ENCODE results near the gene MOBP. TPM values are rescaled to one million over a fixed set of nuclear protein-coding genes. Genes with fewer than 3 reads are reported as not detected.
A peak's percentile ranks its signal among the peaks of the same experiment; 100 is the strongest.

Gene MOBP
- total and polyA plus RNA-seq, 2 experiments from 2014 or later, result not detected

GRCh38 chr3:39468108-39468436, 592 bp downstream of the MOBP start:
- H3K9me3 Mint-ChIP-seq, result no peaks in the 10 kb centered on the region
- H3K27me3 Mint-ChIP-seq (ENCODE audit: insufficient read depth, low read depth, poor library complexity), result peaks cover 8% of the 10 kb centered on the region
- Histone ChIP-seq H3F3A (replicated peaks; ENCODE audit: low read depth) (no peaks in the 10 kb centered on the region), H3K27me3 (ENCODE audit: insufficient read depth) (no peaks in the 10 kb centered on the region), H3K27ac (ENCODE audit: low read depth) (no peak overlapping the region), H3K4me3 (no peak overlapping the region), H4K20me1 (replicated peaks; ENCODE audit: insufficient read depth) (no peaks in the 10 kb centered on the region), H2AFZ (no peak overlapping the region), H3K79me2 (replicated peaks; ENCODE audit: insufficient read depth) (no peaks in the 10 kb centered on the region), H3K36me3 (ENCODE audit: insufficient read depth) (no peaks in the 10 kb centered on the region), H3K4me2 (no peak overlapping the region), H3K9me2 (ENCODE audit: insufficient read depth) (peaks cover 4% of the 10 kb centered on the region), H3K4me1 (ENCODE audit: insufficient read depth) (peaks cover 10% of the 10 kb centered on the region; the same call in 1 of the 2 replicates)
- no peak overlapping the region for H3K27ac Mint-ChIP-seq
- H3K36me3 Mint-ChIP-seq (ENCODE audit: low read depth), result peaks cover 2% of the 10 kb centered on the region; the same call in 1 of the 3 replicates
- peaks cover 15% of the 10 kb centered on the region for H3K4me1 Mint-ChIP-seq
- TF ChIP-seq NANOG (IDR thresholded peaks at IDR 0.05; ENCODE audit: borderline replicate concordance), result no peak
- TF ChIP-seq, protein P1, sequence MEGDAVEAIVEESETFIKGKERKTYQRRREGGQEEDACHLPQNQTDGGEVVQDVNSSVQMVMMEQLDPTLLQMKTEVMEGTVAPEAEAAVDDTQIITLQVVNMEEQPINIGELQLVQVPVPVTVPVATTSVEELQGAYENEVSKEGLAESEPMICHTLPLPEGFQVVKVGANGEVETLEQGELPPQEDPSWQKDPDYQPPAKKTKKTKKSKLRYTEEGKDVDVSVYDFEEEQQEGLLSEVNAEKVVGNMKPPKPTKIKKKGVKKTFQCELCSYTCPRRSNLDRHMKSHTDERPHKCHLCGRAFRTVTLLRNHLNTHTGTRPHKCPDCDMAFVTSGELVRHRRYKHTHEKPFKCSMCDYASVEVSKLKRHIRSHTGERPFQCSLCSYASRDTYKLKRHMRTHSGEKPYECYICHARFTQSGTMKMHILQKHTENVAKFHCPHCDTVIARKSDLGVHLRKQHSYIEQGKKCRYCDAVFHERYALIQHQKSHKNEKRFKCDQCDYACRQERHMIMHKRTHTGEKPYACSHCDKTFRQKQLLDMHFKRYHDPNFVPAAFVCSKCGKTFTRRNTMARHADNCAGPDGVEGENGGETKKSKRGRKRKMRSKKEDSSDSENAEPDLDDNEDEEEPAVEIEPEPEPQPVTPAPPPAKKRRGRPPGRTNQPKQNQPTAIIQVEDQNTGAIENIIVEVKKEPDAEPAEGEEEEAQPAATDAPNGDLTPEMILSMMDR (conservative IDR thresholded peaks at IDR 0.05; ENCODE audit: low read depth in 2 of 2), result peak; percentile 42 to 62
- DNase-seq (ENCODE audit: low spot score) (peak; percentile 32), ATAC-seq (peak; percentile 22; the same call in 2 of the 3 replicates)
- H3K4me3 Mint-ChIP-seq, result no peak overlapping the region

GRCh38 chr3:39469258-39469657, 1.8 kb downstream of the MOBP start:
- no peak for TF ChIP-seq EZH2 (IDR thresholded peaks at IDR 0.05; ENCODE audit: low read depth, unreplicated experiment)
- TF ChIP-seq NANOG (IDR thresholded peaks at IDR 0.05; ENCODE audit: borderline replicate concordance), result no peak
- TF ChIP-seq STAT1 (IDR thresholded peaks at IDR 0.05; ENCODE audit: unreplicated experiment), result no peak
- TF ChIP-seq CREB1 (CRISPR knock-in tag; IDR thresholded peaks at IDR 0.05; ENCODE audit: low read depth), result no peak
- TF ChIP-seq, protein P2, sequence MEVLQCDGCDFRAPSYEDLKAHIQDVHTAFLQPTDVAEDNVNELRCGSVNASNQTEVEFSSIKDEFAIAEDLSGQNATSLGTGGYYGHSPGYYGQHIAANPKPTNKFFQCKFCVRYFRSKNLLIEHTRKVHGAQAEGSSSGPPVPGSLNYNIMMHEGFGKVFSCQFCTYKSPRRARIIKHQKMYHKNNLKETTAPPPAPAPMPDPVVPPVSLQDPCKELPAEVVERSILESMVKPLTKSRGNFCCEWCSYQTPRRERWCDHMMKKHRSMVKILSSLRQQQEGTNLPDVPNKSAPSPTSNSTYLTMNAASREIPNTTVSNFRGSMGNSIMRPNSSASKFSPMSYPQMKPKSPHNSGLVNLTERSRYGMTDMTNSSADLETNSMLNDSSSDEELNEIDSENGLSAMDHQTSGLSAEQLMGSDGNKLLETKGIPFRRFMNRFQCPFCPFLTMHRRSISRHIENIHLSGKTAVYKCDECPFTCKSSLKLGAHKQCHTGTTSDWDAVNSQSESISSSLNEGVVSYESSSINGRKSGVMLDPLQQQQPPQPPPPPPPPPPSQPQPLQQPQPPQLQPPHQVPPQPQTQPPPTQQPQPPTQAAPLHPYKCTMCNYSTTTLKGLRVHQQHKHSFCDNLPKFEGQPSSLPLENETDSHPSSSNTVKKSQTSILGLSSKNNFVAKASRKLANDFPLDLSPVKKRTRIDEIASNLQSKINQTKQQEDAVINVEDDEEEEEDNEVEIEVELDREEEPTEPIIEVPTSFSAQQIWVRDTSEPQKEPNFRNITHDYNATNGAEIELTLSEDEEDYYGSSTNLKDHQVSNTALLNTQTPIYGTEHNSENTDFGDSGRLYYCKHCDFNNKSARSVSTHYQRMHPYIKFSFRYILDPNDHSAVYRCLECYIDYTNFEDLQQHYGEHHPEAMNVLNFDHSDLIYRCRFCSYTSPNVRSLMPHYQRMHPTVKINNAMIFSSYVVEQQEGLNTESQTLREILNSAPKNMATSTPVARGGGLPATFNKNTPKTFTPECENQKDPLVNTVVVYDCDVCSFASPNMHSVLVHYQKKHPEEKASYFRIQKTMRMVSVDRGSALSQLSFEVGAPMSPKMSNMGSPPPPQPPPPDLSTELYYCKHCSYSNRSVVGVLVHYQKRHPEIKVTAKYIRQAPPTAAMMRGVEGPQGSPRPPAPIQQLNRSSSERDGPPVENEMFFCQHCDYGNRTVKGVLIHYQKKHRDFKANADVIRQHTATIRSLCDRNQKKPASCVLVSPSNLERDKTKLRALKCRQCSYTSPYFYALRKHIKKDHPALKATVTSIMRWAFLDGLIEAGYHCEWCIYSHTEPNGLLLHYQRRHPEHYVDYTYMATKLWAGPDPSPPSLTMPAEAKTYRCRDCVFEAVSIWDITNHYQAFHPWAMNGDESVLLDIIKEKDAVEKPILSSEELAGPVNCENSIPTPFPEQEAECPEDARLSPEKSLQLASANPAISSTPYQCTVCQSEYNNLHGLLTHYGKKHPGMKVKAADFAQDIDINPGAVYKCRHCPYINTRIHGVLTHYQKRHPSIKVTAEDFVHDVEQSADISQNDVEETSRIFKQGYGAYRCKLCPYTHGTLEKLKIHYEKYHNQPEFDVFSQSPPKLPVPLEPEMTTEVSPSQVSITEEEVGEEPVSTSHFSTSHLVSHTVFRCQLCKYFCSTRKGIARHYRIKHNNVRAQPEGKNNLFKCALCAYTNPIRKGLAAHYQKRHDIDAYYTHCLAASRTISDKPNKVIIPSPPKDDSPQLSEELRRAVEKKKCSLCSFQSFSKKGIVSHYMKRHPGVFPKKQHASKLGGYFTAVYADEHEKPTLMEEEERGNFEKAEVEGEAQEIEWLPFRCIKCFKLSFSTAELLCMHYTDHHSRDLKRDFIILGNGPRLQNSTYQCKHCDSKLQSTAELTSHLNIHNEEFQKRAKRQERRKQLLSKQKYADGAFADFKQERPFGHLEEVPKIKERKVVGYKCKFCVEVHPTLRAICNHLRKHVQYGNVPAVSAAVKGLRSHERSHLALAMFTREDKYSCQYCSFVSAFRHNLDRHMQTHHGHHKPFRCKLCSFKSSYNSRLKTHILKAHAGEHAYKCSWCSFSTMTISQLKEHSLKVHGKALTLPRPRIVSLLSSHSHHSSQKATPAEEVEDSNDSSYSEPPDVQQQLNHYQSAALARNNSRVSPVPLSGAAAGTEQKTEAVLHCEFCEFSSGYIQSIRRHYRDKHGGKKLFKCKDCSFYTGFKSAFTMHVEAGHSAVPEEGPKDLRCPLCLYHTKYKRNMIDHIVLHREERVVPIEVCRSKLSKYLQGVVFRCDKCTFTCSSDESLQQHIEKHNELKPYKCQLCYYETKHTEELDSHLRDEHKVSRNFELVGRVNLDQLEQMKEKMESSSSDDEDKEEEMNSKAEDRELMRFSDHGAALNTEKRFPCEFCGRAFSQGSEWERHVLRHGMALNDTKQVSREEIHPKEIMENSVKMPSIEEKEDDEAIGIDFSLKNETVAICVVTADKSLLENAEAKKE (CRISPR knock-in tag; IDR thresholded peaks at IDR 0.05), result no peak
- TF ChIP-seq EZH2phosphoT487 (IDR thresholded peaks at IDR 0.05; ENCODE audit: unreplicated experiment), result no peak
- TF ChIP-seq, protein P1 (conservative IDR thresholded peaks at IDR 0.05; ENCODE audit: low read depth in 2 of 2), result no peak
- TF ChIP-seq ZNF331 (CRISPR knock-in tag; IDR thresholded peaks at IDR 0.05; ENCODE audit: low read depth), result no peak
- no peak for TF ChIP-seq POLR2AphosphoS5 (IDR thresholded peaks at IDR 0.05; ENCODE audit: low read depth)
- no peak for TF ChIP-seq ETS1 (IDR thresholded peaks at IDR 0.05)
- H3K4me1 Mint-ChIP-seq, result peaks cover 23% of the 10 kb centered on the region
- DNase-seq (ENCODE audit: low spot score), result no peak
- Histone ChIP-seq H3K79me2 (replicated peaks; ENCODE audit: insufficient read depth) (no peaks in the 10 kb centered on the region), H3F3A (replicated peaks; ENCODE audit: low read depth) (no peaks in the 10 kb centered on the region), H3K4me3 (no peak overlapping the region), H3K36me3 (ENCODE audit: insufficient read depth) (no peaks in the 10 kb centered on the region), H2AFZ (no peak overlapping the region), H3K27ac (ENCODE audit: low read depth) (no peak overlapping the region), H3K27me3 (ENCODE audit: insufficient read depth) (no peaks in the 10 kb centered on the region), H4K20me1 (replicated peaks; ENCODE audit: insufficient read depth) (no peaks in the 10 kb centered on the region), H3K4me1 (ENCODE audit: insufficient read depth) (peaks cover 20% of the 10 kb centered on the region; the same call in 1 of the 2 replicates), H3K9me2 (ENCODE audit: insufficient read depth) (peaks cover 4% of the 10 kb centered on the region), H3K4me2 (no peak overlapping the region)
- H3K4me3 Mint-ChIP-seq, result no peak overlapping the region
- no peak overlapping the region for H3K27ac Mint-ChIP-seq
- peaks cover 4% of the 10 kb centered on the region; the same call in 1 of the 3 replicates for H3K9me3 Mint-ChIP-seq
- ATAC-seq, result no peak
- peaks cover 8% of the 10 kb centered on the region; the same call in 1 of the 3 replicates for H3K36me3 Mint-ChIP-seq (ENCODE audit: low read depth)
- peaks cover 10% of the 10 kb centered on the region for H3K27me3 Mint-ChIP-seq (ENCODE audit: insufficient read depth, low read depth, poor library complexity)
